Measurements from ENCODE around the gene SLN.

- TF ChIP-seq CTCF (conservative IDR thresholded peaks at IDR 0.05 in 1 of 2, IDR thresholded peaks at IDR 0.05 in 1 of 2; ENCODE audit: low read depth in 1 of 2, low read length in 2 of 2) (no peak), EZH2 (IDR thresholded peaks at IDR 0.05; ENCODE audit: low read length, missing control alignments) (no peak)
These were observed 41.3 kb upstream of the SLN start for GRCh38 chr11:107752949-107753822.
